Bone marrow (tissue), 2 donors: ENCODE results near the gene MMP23B.
"Not testable (repeated sequence)": the region's sequence is repeated elsewhere in the genome, so short reads cannot be mapped to it uniquely, and the experiment has no call there.

ENCODE experiments used
- DNase-seq, 2 donors: peaks; one replicate each; lab custom pipeline; 2025; lab: John Stamatoyannopoulos, UW

Gene MMP23B

DNA sequence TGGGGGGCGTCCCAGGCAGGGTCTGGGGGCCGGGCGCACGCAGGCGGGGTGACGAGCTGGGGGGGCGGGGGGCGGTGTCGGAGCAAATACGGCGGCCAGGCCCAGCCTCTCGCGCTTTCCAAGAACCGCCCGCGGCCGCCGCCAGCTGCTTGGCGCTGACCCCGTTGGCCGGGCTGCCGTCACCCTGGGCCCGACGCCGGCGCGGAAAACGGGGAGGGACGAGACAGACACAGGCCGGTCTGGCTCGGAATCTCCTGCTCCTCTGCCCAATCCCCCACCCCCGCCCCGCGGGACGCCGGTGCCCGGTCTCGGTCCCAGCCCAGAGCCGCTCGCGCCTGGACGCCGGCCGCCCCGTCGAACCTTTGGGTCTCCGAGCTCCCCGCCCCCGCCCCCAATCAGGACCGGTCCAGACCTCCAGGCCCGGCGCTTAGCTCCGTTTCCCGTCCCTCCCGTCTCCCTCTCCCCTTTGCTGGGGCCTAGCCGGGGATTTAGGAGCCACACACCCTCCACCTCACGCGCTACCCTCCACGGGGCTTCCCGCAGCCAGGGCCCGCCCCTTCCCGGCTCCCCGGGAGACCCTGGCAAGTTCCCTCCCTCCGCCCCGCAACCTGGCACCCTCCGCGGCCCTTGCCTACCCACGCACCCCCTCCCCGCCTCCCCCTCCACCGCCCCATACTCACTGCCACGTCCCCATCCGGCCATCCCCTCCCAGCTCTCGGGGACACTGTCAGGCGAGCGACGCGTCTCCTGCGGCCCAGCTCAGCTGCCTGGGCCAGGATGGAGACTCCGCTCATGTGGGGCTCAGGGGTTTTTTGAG is 800 bp upstream of the MMP23B start:
- no peak for DNase-seq

DNA sequence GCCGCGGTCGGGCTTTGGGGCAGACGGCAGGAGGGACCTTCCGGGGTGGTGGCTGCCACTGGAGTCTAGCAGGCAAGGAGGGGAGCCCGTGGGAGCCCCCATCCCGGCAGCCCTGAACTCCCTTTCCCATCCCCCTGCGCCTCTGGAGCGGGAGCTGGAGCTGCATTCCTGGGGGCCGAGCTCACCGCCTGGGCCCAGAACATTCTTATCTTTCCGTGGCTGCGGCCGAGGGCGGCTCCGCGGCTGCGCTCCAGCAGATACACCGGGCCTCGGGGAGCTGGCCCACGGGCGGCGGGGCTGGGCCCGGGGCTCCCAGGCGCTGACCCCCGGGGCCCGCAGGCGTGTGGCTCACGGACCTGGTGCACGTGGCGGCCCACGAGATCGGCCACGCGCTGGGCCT is 1.4 kb downstream of the MMP23B start:
- DNase-seq, result not testable (repeated sequence)

DNA sequence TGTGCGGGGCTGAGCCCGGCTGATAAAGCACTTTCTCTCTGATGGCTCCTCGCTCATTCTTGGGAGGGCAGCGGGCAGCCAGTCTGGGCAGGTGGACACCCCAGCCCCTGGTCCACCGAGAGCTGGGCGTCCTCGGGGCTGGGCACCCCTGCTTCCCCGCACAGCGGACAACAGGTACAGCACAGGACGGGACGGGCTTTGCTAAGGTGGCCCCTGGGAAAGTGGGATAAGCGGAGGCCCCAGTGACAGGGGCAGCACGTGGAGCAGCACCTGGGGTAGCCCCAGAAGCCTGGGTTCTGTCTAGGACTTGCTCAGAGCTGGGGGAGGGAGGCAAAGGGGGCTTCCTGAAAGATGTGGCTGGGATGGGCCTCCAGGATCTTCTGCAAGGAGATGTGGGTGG is 2.6 kb downstream of the MMP23B start:
- DNase-seq, result not testable (repeated sequence)

DNA sequence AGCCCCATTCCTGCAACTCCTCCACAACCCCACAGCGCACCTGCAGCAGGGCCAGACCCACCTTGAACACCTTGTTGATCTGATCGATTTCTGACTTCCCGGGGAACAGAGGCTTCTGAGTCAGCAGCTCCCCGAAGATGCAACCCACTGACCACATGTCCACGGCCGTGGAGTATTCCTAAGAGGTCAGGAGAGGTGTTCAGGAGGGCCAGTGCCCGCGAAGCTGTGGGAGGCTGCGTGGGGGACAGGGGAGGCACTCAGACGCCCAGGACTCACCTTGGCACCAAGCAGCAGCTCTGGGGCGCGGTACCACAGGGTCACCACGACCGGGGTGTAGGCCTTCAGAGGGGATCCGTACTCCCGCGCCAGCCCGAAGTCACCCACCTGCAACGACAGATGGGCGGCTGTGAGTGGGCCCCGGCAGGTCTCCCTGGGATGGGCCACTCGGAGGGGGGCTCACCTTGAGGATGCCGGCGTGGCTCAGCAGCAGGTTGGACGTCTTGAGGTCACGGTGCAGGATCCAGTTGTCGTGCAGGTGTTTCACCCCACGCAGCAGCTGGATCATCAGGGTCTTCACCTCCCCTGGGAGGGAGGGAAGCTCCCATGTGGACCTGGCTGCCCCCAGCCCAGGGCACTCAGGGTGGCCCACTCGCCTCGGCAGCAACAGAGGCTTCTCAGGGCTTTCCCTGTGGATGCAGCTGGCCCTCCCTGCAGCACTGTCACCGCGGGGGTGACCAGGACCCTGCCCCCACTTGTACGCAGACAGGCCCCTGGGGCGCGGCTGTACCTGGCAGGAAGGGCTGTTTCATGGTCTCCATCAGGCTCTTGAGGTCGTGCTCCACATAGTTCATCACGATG is 4.9 kb downstream of the MMP23B start:
- not testable (repeated sequence) for DNase-seq

DNA sequence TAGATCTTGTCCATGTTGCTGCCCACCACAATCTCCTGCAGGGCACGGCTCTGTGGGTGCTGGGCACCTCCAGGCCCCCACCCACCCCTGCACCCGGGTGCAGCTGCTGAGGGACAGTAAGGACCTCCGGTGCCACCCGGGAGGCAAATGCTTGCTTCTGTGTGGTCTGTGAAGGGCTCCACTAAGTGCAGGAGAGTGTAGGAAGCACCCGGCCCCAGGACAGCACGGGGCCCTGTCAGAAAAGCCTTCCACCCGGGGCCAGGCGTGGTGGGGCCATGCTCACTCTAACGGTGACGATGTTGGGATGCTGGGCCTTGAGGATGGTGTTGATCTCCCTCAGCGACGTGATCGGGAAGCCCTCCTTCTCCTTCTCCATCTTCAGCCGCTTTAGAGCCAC is 5.5 kb downstream of the MMP23B start:
- DNase-seq, result not testable (repeated sequence)

DNA sequence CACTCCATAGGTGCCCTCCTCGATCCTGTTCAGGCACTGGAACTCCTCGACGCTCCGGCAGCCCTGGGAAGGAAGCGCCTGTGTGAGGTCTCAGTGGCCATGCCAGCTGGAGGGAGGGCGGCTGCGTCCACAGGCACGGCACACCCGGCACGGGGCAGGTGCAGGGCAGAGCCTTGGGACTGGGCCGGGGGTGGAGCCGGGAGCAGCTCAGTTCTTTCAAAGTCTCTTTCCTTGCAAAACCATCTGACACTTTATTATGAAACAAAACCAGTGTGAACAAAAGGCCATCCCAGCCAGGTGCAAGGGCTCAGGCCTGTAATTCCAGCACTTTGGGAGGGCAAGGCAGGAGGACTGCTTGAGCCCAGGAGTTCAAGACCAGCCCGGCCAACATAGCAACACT is 6.6 kb downstream of the MMP23B start:
- DNase-seq, result not testable (repeated sequence)

DNA sequence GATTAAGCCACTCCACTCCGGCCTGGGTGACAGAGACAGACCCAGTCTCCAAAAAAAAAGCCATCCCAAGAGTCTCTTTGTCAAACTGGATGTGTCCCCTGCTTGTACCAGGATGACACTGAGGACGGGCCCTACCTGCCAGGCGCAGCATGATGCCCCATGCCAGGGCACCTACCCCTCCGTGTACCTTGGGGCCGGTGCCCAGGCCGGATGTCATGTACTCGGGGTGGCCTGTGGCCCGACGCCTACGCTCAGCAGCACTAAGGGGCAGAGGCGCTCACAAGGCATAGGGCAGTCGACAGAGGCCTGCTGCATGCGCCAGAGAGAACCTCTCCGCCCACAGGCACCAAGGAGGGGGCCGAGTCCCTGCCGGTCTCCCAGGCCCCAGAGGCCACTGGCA is 7.4 kb downstream of the MMP23B start:
- not testable (repeated sequence) for DNase-seq

DNA sequence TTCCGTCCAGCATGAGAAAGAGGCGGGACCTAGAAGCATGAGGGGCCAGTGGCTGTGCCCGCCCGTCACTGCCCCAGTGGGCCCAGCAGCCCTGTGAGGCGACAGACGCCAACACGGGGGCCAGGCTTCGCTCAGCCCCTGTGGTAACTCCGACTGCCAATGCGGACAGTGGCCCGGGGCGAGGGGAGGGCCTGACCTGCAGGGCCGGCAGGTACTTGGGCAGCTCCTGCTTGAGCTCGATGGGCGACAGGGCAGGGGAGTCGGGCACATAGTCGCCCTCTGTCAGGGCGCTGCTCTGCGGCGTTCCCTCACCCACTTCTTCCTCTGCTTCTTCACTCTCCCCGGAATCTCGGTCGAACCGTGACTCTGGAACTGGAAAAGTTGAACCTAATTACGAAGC is 8.1 kb downstream of the MMP23B start:
- not testable (repeated sequence) for DNase-seq

DNA sequence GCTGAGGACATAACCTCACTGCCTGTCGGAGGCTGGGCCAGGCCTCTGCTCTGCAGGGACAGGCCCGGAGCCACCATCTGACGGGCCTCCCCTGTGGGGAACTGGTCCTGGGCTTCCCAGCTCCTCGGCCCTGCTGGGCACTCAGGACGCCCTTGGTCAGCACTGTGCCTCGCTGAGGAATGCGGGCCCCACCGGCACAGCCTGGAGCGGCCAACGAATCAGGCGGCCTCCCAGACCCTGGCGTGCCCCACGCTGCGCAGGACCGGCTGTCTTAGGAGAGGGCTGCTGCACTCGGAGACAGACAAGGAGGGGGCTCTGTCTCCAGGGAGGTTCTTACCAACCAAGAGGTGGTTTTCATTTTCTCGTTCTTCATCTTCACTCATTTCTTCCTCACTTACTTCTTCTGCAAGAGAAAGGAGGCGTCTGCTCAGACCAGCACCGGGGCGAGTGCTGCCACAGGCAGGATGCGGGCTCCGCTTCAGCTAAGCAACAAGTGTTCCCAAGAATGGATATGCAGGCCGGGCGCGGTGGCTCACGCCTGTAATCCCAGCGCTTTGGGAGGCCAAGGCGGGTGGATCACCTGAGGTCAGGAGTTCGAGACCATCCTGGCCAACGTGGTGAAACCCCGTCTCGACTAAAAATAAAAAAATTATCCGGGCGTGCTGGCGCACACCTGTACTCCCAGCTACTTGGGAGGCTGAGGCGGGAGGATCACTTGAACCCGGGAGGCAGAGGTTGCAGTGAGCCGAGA is 8.9 kb downstream of the MMP23B start:
- not testable (repeated sequence) for DNase-seq

DNA sequence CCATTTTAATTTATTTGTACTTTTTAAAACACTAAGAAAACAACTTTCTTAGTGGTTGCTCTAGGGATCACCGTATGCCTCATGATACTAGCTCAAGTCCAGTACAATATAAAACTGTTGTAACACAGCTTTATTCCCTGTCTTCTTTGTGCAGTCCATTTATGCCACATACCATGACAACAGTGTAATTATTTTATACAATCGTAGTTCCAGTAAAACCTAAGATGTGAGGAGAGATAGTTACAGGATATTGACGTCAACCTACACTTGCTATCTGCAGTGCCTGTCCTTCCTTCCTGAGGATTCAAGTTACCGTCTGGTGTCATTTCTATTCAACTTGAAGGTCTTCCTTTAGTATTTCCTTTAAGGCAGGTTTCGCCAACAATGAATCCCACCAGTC is 14.4 kb downstream of the MMP23B start:
- not testable (repeated sequence) for DNase-seq

DNA sequence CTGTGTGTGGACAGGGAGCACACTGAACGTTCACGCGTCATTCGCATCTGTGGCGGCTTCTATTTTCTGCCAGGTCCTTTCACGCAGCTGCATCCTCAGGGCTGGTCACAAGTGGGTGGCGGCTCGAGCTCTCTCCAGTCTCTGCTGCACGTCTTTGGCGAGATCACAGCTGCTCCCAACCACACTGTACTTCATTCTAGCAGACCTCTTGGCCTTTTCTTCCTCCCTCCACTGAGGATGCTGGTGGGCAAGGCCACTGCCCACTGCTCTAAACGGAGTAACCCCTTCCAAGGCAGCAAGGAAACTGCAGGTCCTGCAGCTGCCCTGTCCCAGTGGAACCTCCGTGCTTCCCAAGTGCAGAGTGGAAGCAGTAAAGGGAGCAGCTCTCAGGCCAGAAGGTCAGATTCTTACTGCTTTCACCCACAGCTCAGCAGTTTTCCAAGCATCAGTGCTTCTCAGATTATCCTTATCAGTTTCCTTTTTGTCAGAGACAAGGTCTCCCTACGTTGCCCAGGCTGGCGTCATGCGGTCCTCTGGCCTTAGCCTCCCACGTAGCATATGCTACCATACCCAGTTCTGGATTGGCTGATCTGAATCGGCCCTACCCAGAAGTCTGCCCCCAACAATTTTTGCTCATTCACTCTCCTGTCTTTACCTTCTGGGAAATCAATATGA is 15.7 kb downstream of the MMP23B start:
- DNase-seq, result not testable (repeated sequence)

DNA sequence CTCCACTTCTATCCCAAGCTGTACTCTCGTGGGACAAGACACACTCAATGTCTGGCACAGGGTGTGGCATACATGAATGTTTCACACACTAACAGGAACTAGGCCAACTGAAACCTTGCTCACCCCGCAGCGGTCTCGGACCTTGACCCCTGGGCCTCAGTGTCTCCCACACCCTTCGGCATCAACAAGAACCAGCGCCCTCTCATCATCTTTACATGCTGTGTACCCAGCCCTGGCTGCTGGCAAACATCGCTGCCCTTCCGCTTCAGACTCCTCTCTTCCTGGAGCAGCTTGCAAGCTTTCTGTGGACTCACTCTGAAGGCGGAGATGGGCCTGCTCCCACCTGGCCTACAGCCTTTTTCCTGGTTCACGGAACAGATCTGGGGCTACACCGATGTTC is 16.3 kb downstream of the MMP23B start:
- DNase-seq, result not testable (repeated sequence)

DNA sequence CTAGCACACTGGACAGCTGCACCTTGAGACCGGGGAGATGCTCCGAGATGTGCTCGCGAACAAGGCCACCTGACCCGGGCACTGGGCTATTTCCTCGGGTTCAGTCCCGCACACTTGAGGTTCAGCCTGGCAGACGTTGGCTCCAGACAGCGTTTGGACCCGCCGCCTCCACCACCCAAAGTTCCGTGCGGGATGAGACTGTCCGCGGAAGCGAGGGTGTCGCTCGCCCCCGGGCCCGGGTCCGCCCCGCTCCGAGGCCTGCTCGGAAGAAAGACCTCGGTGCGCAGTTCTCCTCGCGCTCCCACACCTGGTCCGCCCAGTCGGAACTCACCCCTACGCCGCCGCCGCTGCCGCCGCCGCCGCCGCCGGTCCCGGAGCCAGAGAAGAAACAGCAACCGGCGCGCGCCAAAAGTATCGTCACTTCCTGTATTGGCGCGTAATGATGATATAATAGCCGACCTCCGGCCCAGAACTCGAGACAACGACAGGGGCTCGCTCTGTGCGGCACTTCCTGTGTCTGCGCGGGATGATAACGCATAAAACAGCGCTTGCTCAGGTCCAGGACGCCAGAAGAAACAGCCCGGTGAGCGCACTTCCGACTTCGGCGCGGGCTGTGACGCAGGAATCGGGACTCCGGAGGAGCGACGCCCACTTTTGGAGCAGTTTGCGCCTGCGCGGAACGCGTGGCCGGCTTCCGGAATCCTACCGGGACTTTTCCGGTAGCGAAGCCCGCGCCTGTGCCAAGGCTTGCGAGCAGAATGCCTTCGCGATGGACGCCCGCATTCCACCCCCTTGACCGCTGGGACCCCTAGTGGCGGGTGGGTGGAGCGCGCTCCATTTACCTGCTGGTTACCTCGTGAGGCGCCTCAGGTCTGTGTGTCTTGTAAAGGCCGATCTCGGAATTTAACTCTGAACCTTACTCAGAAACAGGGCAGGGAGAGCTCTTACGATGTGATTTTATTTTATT is 26.9 kb downstream of the MMP23B start, which contains the start of gene CDK11B:
Gene CDK11B (minus strand): TSS at position 422 of the 967 bp plus-strand sequence. CDS start 1,519 bp downstream, outside the sequence.
- peak; percentile 76 to 86 for DNase-seq

DNA sequence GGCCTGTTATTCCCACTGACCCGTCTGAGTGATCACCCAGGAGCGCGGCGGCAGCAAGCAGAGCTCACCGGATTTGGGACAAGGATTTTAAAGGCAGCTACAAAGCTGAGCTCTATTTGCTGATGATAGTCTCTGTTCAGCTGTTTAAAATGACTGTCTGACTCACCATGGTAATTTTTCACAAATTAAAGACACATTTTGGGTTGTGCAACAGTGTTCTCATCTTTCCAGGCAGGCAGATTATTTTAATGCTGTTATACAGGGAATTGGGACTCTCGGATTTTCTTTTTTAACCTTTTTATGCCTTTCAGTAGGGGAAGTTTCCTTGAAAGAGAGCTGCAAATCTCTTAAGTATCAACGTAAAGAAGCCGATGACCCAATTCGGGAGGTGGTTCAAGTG is 30.4 kb downstream of the MMP23B start:
- not testable (repeated sequence) for DNase-seq

DNA sequence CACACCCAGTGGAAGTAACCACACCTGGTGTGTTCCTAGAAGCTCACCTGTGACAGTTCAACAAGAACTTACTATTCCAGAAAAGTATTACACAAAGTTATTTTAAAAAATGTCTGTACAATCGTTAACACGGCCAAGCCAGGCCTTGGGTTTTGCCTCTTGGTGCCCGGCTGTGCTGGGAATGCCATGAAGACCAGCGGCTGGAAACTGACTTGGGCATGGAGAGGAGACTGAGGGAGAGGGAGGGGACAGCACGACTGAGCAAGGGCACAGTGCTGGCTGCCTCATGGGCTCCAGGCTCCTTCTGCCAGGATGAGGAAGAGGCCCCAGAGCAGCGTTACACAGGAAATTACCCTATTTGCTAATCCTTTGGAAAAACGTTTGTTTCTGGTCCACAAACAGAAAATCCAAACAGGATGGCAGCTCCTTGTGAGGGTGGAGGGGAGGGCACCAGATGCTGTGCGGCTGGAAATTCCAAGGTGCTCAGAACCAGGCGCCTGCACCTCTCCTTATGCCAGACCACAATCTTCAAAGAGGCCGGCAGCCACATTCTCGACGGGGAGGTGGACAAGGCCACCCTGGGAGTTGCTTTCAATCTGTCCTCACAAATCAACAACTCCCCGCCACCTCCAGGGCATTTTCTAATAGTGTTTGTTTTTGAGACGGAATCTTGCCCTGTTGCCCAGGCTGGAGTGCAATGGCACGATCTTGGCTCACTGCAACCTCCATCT is 31.0 kb downstream of the MMP23B start:
- not testable (repeated sequence) for DNase-seq

DNA sequence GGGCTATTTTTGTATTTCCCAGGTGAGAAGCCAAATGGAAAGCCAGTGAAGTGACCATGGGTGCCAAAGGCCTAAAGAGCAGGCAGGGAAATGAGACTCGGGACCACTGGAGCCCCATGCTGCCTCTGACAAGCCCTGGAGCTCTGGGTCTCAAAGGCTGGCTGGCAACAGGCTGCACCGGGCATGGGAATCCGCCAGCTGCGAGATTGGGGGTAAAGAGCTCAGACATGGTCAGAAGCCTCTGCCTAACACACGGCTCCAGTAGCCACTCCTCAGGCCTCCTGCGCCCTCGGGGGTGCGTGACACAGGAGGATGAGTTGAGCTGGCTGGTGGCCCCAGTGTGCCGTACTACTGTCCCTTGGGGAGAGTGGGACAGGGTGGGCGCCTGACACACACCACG is 32.3 kb downstream of the MMP23B start:
- not testable (repeated sequence) for DNase-seq

DNA sequence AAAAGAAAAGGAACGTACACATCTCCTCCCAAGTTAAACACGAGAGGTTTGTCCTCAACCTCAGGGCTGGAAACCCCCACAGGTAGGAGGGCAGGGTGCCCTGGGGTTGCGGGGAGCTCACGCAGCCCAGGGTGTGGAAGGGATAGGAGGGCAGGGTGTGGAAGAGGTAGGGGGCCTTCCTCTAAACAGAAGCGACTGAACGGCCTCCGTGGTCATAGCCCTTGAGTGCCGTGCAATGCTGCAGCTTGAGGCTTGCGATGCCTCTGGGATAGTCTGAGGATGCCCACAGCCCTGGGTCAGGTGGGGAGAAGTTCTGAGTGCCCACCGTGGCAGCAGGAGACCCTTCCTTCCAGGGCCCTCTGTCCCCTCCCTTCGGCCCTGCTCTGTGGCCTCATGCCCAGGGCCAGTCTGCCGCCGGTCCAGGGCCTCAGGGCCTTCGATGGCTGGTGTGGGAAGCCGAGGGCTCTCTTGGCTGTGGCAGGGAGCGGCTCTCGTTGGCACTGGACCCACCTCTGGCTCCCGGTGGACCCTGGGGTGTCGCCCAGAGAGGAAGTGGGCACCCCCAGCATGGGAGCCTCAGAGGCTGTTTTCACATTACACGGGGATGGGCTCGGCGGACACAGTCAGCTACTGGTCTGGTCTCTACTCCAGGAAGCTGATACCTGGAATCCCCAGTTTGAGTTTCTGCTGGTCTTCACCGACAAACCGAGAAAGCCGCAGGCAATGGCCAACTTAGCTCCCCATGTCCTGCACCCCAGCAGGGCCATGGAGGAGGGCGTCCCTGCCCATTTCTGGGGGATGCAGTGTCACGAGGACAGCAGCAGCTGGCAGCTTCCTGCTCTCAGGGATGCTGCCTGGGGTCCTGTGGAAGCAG is 33.2 kb downstream of the MMP23B start:
- no peak for DNase-seq

DNA sequence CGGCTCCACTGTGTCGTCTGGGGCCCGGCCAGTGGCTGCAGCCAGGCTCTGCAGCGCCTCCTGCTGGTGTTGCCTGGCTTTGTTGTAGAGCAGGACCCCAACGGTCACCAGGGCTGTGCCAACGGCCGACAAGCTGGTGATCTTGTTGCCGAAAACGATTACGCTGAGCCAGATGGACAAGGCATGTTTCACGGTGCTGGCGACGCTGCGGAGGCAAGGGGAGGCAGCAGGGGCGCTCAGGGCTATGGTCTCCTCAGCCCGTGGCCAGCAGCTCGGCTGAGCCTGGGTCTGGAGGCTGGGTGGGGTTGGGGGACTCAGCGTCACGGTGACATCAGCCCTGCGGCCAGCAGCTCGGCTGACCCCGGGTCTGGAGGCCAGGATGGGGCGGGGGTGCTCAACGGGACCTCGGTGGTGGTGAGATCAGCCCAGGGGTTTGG is 33.9 kb downstream of the MMP23B start:
- DNase-seq, result no peak

DNA sequence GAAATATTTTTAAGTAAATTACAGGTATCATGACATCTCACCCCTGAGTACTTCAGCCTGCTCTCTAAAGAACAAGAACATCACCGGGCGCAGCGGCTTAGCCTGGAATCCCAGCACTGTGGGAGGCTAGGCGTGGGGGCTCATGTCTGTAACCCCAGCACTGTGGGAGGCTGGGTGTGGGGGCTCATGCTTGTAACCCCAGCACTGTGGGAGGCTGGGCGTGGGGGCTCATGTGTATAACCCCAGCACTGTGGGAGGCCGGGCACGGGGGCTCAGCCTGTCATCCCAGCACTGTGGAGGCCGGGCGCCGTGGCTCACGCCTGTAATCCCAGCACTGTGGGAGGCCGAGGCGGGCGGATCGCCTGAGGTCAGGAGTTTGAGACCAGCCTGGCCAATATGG is 34.6 kb downstream of the MMP23B start:
- no peak for DNase-seq
